ENCODE data around the gene NYAP2.

NYAP2 gene

GRCh38 chr2:225678792-225679191, 279.3 kb downstream of the NYAP2 start:
- no peak for TF ChIP-seq CTCF (IDR thresholded peaks at IDR 0.05)
- Histone ChIP-seq H3K27ac (no peak overlapping the region), H3K4me3 (no peak overlapping the region)
- no peak for DNase-seq (ENCODE audit: low spot score)

GRCh38 chr2:225683258-225683657, 283.7 kb downstream of the NYAP2 start:
- no peak overlapping the region for H3K4me3 ChIP-seq
- H3K27ac ChIP-seq: no peak overlapping the region
- no peak for DNase-seq (ENCODE audit: low spot score)
- TF ChIP-seq CTCF (IDR thresholded peaks at IDR 0.05): no peak

GRCh38 chr2:225690153-225690552, 290.6 kb downstream of the NYAP2 start:
- no peak overlapping the region for H3K4me3 ChIP-seq
- no peak overlapping the region for H3K27ac ChIP-seq
- TF ChIP-seq CTCF (IDR thresholded peaks at IDR 0.05): no peak
- no peak for DNase-seq (ENCODE audit: low spot score)

GRCh38 chr2:225691711-225692110, 292.2 kb downstream of the NYAP2 start:
- no peak for TF ChIP-seq CTCF (IDR thresholded peaks at IDR 0.05)
- no peak overlapping the region for H3K27ac ChIP-seq
- DNase-seq (ENCODE audit: low spot score): no peak
- H3K4me3 ChIP-seq: no peak overlapping the region

- TF ChIP-seq CTCF (IDR thresholded peaks at IDR 0.05): no peak
- Histone ChIP-seq H3K27ac (no peak overlapping the region), H3K4me3 (no peak overlapping the region)
- no peak for DNase-seq (ENCODE audit: low spot score)
Observed at GRCh38 chr2:225693259-225693658, 293.7 kb downstream of the NYAP2 start.

- Histone ChIP-seq H3K27ac (no peak overlapping the region), H3K4me3 (no peak overlapping the region)
- DNase-seq (ENCODE audit: low spot score): no peak
- TF ChIP-seq CTCF (IDR thresholded peaks at IDR 0.05): no peak
Observed at GRCh38 chr2:225694664-225695063, 295.2 kb downstream of the NYAP2 start.

GRCh38 chr2:225697936-225698335, 298.4 kb downstream of the NYAP2 start:
- H3K4me3 ChIP-seq: no peak overlapping the region
- H3K27ac ChIP-seq: no peak overlapping the region
- no peak for DNase-seq (ENCODE audit: low spot score)
- TF ChIP-seq CTCF (IDR thresholded peaks at IDR 0.05): no peak
